HG03439 (cell line): ENCODE measurements around the gene ADSL.

ENCODE experiments used
- ATAC-seq: cut with Tn5 transposase; IDR thresholded peaks from one replicate; pipeline ENCODE4 v1.9.1; 2021; ENCODE audit warnings: mild to moderate bottlenecking, moderate library complexity; ENCODE audit not compliant: unreplicated experiment

ADSL gene

DNA sequence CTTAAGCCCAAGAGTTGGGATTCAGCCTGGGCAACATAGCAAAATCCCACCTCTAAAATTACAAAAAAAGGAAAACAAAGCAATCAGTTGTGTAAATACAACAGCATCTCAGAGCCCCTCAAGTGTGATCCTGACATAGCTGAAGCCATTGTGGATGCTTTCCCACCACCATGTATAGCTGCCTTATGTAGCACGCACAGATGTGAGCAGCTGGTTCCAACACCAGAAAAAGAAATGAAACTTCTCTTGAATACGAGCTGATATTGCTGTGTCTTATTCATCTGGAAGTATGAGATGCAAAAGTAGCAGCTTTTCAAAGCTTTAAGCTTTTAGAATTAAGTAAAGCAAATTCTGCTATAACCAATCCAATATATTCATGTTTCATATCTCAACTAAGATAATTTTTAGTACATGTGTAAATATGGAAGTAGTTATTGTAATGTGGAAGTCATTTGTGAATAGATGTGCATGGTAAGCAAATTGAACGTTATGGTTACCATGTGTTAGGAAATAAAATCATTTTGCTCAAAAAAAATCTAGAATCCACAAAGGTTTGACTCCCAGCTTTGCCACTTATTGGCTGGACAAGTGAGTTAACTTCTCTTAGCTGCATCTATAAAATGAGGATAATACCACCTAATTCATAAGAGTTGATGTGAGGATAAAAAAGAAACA lies 87.3 kb downstream of the ADSL start:
- ATAC-seq: no peak

DNA sequence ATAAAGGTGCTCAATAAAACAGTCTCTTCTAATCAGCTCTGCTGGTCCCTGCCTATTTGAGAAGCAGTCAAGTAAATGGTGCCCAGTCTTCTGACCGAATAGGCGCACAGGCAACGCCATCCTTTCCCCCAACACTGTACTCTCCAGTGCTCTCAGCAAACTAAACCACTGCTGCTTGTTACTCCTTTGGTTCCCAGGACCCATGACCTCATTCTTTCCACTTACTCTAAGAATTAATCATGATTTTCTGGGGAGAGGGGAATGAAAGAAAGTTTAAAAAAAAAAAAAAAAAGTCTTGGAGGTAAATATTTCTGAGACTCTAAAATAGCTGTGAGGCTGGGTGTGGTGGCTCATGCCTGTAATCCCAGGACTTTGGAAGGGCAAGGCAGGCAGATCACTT lies 87.8 kb downstream of the ADSL start:
- ATAC-seq: no peak

- ATAC-seq: no peak
Measured at GRCh38 chr22:40434745-40435144, 88.4 kb downstream of the ADSL start.

- peak; percentile 56 for ATAC-seq
Measured at GRCh38 chr22:40436505-40437431, 90.5 kb downstream of the ADSL start.
